Naive thymus-derived CD4-positive, alpha-beta T cell (primary cell): ENCODE measurements around the gene ASTN1. TPM values are rescaled to one million over a fixed set of nuclear protein-coding genes. Genes with fewer than 3 reads are reported as not detected.

Source experiments
- ATAC-seq: fragments of 150-1000 bp; cut with Tn5 transposase; 2 replicates; pipeline ENCODE4 v1.10.0; 2021; ENCODE audit warnings: mild to moderate bottlenecking, moderate library complexity
- CTCF ChIA-PET: fragments of 350-600 bp; sonication (Branson Sonifier 250); formaldehyde crosslinking; loops from one replicate; lab custom pipeline; 2021; ENCODE audit warnings: antibody characterized with exemption; lab: Charles Lee
- POLR2A ChIA-PET: fragments of 350-600 bp; sonication (Branson Sonifier 250); formaldehyde crosslinking; loops from one replicate; lab custom pipeline; 2021; ENCODE audit warnings: antibody characterized with exemption, inconsistent platforms; lab: Charles Lee
- DNase-seq, 9 donors: peaks; one replicate each; pipeline versions ENCODE4 v3.0.0 to v3.0.0-alpha.2; 2020 to 2022; ENCODE audit warnings: mixed read lengths in 1 of 9
- H3K27ac ChIP-seq: one replicate; pipeline ENCODE4 v1.7.0; 2013; ENCODE audit warnings: mild to moderate bottlenecking, low read depth, low read length, moderate library complexity
- H3K27me3 ChIP-seq, 2 donors: one replicate each; pipeline ENCODE4 v1.7.0; 2013; ENCODE audit warnings: low read length in 2 of 2, mild to moderate bottlenecking in 2 of 2, moderate library complexity in 2 of 2; ENCODE audit not compliant: control insufficient read depth in 2 of 2, insufficient read depth in 2 of 2
- H3K36me3 ChIP-seq, 3 experiments: 1 replicate in 2 of 3; 2 replicates in 1 of 3; pipeline ENCODE4 v1.7.0; 2013; ENCODE audit warnings: low read length in 3 of 3, mild to moderate bottlenecking in 3 of 3, moderate library complexity in 1 of 3; ENCODE audit not compliant: insufficient read depth in 3 of 3, control insufficient read depth in 2 of 3
- H3K4me1 ChIP-seq, 2 donors: one replicate each; pipeline ENCODE4 v1.7.0; 2013; ENCODE audit warnings: low read length in 2 of 2, mild to moderate bottlenecking in 2 of 2, moderate library complexity in 1 of 2; ENCODE audit not compliant: control insufficient read depth in 2 of 2, insufficient read depth in 2 of 2
- H3K4me3 ChIP-seq: 2 replicates; pipeline ENCODE4 v1.7.0; 2013; ENCODE audit warnings: mild to moderate bottlenecking, low read length
- H3K9me3 ChIP-seq, 3 experiments: 1 replicate in 2 of 3; 2 replicates in 1 of 3; pipeline ENCODE4 v1.7.0; 2013; ENCODE audit warnings: low read length in 3 of 3; ENCODE audit not compliant: control insufficient read depth in 2 of 3
- H3K27ac Mint-ChIP-seq, 9 donors: one replicate each; pipeline ENCODE4 v1.8.0; 2020 to 2022; ENCODE audit warnings: mixed read lengths in 9 of 9, mild to moderate bottlenecking in 8 of 9, moderate library complexity in 5 of 9, inconsistent platforms in 2 of 9
- H3K27me3 Mint-ChIP-seq, 5 donors: one replicate each; pipeline ENCODE4 v1.8.0; 2021 to 2022; ENCODE audit warnings: mixed read lengths in 5 of 5, mild to moderate bottlenecking in 1 of 5
- H3K36me3 Mint-ChIP-seq, 5 donors: one replicate each; pipeline ENCODE4 v1.8.0; 2020 to 2022; ENCODE audit warnings: mixed read lengths in 5 of 5, mild to moderate bottlenecking in 3 of 5, inconsistent platforms in 1 of 5
- H3K4me1 Mint-ChIP-seq, 7 donors: one replicate each; pipeline ENCODE4 v1.8.0; 2020 to 2022; ENCODE audit warnings: mixed read lengths in 7 of 7, mild to moderate bottlenecking in 3 of 7, inconsistent platforms in 1 of 7
- H3K4me3 Mint-ChIP-seq, 10 donors: one replicate each; pipeline ENCODE4 v1.8.0; 2020 to 2022; ENCODE audit warnings: mild to moderate bottlenecking in 10 of 10, mixed read lengths in 10 of 10, moderate library complexity in 6 of 10, inconsistent platforms in 2 of 10
- H3K9me3 Mint-ChIP-seq, 11 donors: one replicate each; pipeline ENCODE4 v1.8.0; 2020 to 2022; ENCODE audit warnings: mixed read lengths in 11 of 11, mild to moderate bottlenecking in 4 of 11, inconsistent platforms in 1 of 11, moderate library complexity in 1 of 11
- intact Hi-C, 2 donors: fragments of 100-400 bp; cut with micrococcal nuclease; formaldehyde crosslinking; loops; one replicate each; pipeline ENCODE4 v1.15.1; 2023
- polyA plus RNA-seq, 2 donors: library from polyadenylated mRNA; unstranded; fragments of 300-500 nt; fragmentation: Illumina TruSeq; gene quantifications; one replicate each; pipeline ENCODE4 v1.2.3, GENCODE V29; 2021
- total RNA-seq, 6 experiments: library from RNA in 5 of 6; stranded (reverse) in 5 of 6; gene quantifications; 1 replicate in 5 of 6; 2 replicates in 1 of 6; pipeline ENCODE4 v1.2.3 and lab custom pipeline; 2021 to 2026

Gene ASTN1
- total and polyA plus RNA-seq, 7 experiments from 2014 or later = 0.07 TPM; not detected in 6

- Histone ChIP-seq H3K27me3 (no peaks in the 10 kb centered on the region), H3K9me3 (no peaks in the 10 kb centered on the region), H3K27ac (no peak overlapping the region), H3K4me1 (no peaks in the 10 kb centered on the region), H3K4me3 (no peak overlapping the region), H3K36me3 (no peaks in the 10 kb centered on the region)
- peaks cover 0 to 12% (median 0%) of the 10 kb centered on the region in 11 donors for H3K9me3 Mint-ChIP-seq
- DNase-seq = no peak
- intact Hi-C loops = no loop called here
- no peaks in the 10 kb centered on the region for H3K36me3 Mint-ChIP-seq
- peaks cover 0 to 7% (median 0%) of the 10 kb centered on the region in 5 donors for H3K27me3 Mint-ChIP-seq
- ChIA-PET POLR2A (no interaction called here), CTCF (no interaction called here)
- no peak overlapping the region for H3K4me3 Mint-ChIP-seq
- ATAC-seq = no peak
- H3K4me1 Mint-ChIP-seq = no peaks in the 10 kb centered on the region
- H3K27ac Mint-ChIP-seq = peak overlapping the region in 1 of 9 donors; percentile 18
Measured at GRCh38 chr1:177131723-177132122, 32.8 kb downstream of the ASTN1 start.

GRCh38 chr1:177130451-177130945, 34.0 kb downstream of the ASTN1 start:
- Histone ChIP-seq H3K36me3 (no peaks in the 10 kb centered on the region), H3K4me3 (no peak overlapping the region), H3K27me3 (no peaks in the 10 kb centered on the region), H3K4me1 (no peaks in the 10 kb centered on the region), H3K9me3 (no peaks in the 10 kb centered on the region), H3K27ac (no peak overlapping the region)
- ChIA-PET CTCF (no interaction called here), POLR2A (no interaction called here)
- no peaks in the 10 kb centered on the region for H3K36me3 Mint-ChIP-seq
- intact Hi-C loops = no loop called here
- no peak for DNase-seq
- no peak overlapping the region for H3K4me3 Mint-ChIP-seq
- peaks cover 0 to 7% (median 0%) of the 10 kb centered on the region in 5 donors for H3K27me3 Mint-ChIP-seq
- H3K4me1 Mint-ChIP-seq = no peaks in the 10 kb centered on the region
- H3K27ac Mint-ChIP-seq = no peak overlapping the region
- H3K9me3 Mint-ChIP-seq = peaks cover 0 to 12% (median 0%) of the 10 kb centered on the region in 11 donors
- ATAC-seq = no peak

GRCh38 chr1:177128665-177129281, 35.7 kb downstream of the ASTN1 start:
- Histone ChIP-seq H3K27me3 (no peaks in the 10 kb centered on the region), H3K4me1 (no peaks in the 10 kb centered on the region), H3K27ac (no peak overlapping the region), H3K36me3 (no peaks in the 10 kb centered on the region), H3K4me3 (no peak overlapping the region), H3K9me3 (no peaks in the 10 kb centered on the region)
- Mint-ChIP-seq H3K27me3 (peaks cover 0 to 7% (median 0%) of the 10 kb centered on the region in 5 donors), H3K27ac (no peak overlapping the region), H3K4me1 (no peaks in the 10 kb centered on the region), H3K4me3 (no peak overlapping the region), H3K36me3 (no peaks in the 10 kb centered on the region), H3K9me3 (peaks cover 0 to 12% (median 1%) of the 10 kb centered on the region in 11 donors)
- ATAC-seq (no peak), DNase-seq (no peak)
- intact Hi-C loops = no loop called here
- POLR2A ChIA-PET = no interaction called here
- CTCF ChIA-PET = no interaction called here

GRCh38 chr1:177126267-177126666, 38.2 kb downstream of the ASTN1 start:
- POLR2A ChIA-PET = no interaction called here
- no peaks in the 10 kb centered on the region for H3K36me3 ChIP-seq
- H3K36me3 Mint-ChIP-seq = no peaks in the 10 kb centered on the region

GRCh38 chr1:177124577-177125278, 39.8 kb downstream of the ASTN1 start:
- H3K27ac Mint-ChIP-seq = no peak overlapping the region
- Histone ChIP-seq H3K27me3 (no peaks in the 10 kb centered on the region), H3K9me3 (no peaks in the 10 kb centered on the region), H3K36me3 (no peaks in the 10 kb centered on the region), H3K4me1 (no peaks in the 10 kb centered on the region), H3K27ac (no peak overlapping the region), H3K4me3 (no peak overlapping the region)
- H3K4me1 Mint-ChIP-seq = no peaks in the 10 kb centered on the region
- H3K9me3 Mint-ChIP-seq = peaks cover 0 to 18% (median 3%) of the 10 kb centered on the region in 11 donors
- H3K4me3 Mint-ChIP-seq = no peak overlapping the region
- H3K36me3 Mint-ChIP-seq = no peaks in the 10 kb centered on the region
- ChIA-PET POLR2A (no interaction called here), CTCF (no interaction called here)
- intact Hi-C loops = no loop called here
- no peak for ATAC-seq
- H3K27me3 Mint-ChIP-seq = peaks cover 0 to 13% (median 6%) of the 10 kb centered on the region in 5 donors
- no peak for DNase-seq

More at GRCh38 chr1:177126267-177126666, 38.2 kb downstream of the ASTN1 start:
- Mint-ChIP-seq H3K4me1 (no peaks in the 10 kb centered on the region), H3K27ac (no peak overlapping the region), H3K9me3 (peaks cover 0 to 14% (median 0%) of the 10 kb centered on the region in 11 donors), H3K27me3 (peaks cover 0 to 7% (median 0%) of the 10 kb centered on the region in 5 donors), H3K4me3 (no peak overlapping the region)
- CTCF ChIA-PET = no interaction called here
- DNase-seq = no peak
- Histone ChIP-seq H3K9me3 (no peaks in the 10 kb centered on the region), H3K27ac (no peak overlapping the region), H3K27me3 (no peaks in the 10 kb centered on the region), H3K4me1 (no peaks in the 10 kb centered on the region), H3K4me3 (no peak overlapping the region)
- intact Hi-C loops = no loop called here
- no peak for ATAC-seq

GRCh38 chr1:177122461-177123251, 41.9 kb downstream of the ASTN1 start:
- H3K36me3 Mint-ChIP-seq = no peaks in the 10 kb centered on the region
- Histone ChIP-seq H3K27me3 (no peaks in the 10 kb centered on the region), H3K4me1 (no peaks in the 10 kb centered on the region), H3K4me3 (no peak overlapping the region), H3K36me3 (no peaks in the 10 kb centered on the region), H3K27ac (no peak overlapping the region), H3K9me3 (no peaks in the 10 kb centered on the region)
- POLR2A ChIA-PET = interaction anchor here (0.6 kb wide), 1 partner anchor 88 kb away, joined by 3 read pairs; no protein-coding TSS in a partner anchor
- no peak overlapping the region for H3K4me3 Mint-ChIP-seq
- peaks cover 0 to 14% (median 3%) of the 10 kb centered on the region in 5 donors for H3K27me3 Mint-ChIP-seq
- H3K9me3 Mint-ChIP-seq = peaks cover 0 to 11% (median 3%) of the 10 kb centered on the region in 11 donors
- no peaks in the 10 kb centered on the region for H3K4me1 Mint-ChIP-seq
- no peak for DNase-seq
- CTCF ChIA-PET = no interaction called here
- intact Hi-C loops = no loop called here
- H3K27ac Mint-ChIP-seq = no peak overlapping the region
- ATAC-seq = no peak
